ENCODE measurements around the gene ANTXR1.

ANTXR1 gene

GRCh38 chr2:69131983-69132675 is 119.2 kb downstream of the ANTXR1 start:
- DNase-seq (ENCODE audit: low read depth): no peak
- TF ChIP-seq CTCF (IDR thresholded peaks at IDR 0.05; ENCODE audit: insufficient read depth, low read depth, low read length, missing control alignments): no peak
- no peak overlapping the region for H3K4me3 ChIP-seq (ENCODE audit: low read depth, low read length)

GRCh38 chr2:69132960-69133590 is 120.1 kb downstream of the ANTXR1 start:
- no peak for TF ChIP-seq CTCF (IDR thresholded peaks at IDR 0.05; ENCODE audit: insufficient read depth, low read depth, low read length, missing control alignments)
- no peak overlapping the region for H3K4me3 ChIP-seq (ENCODE audit: low read depth, low read length)
- DNase-seq (ENCODE audit: low read depth): no peak

- H3K4me3 ChIP-seq (ENCODE audit: low read depth, low read length): no peak overlapping the region
- no peak for TF ChIP-seq CTCF (IDR thresholded peaks at IDR 0.05; ENCODE audit: insufficient read depth, low read depth, low read length, missing control alignments)
- no peak for DNase-seq (ENCODE audit: low read depth)
Measured at GRCh38 chr2:69133898-69134297, 120.9 kb downstream of the ANTXR1 start.

- DNase-seq (ENCODE audit: low read depth): no peak
- no peak overlapping the region for H3K4me3 ChIP-seq (ENCODE audit: low read depth, low read length)
- no peak for TF ChIP-seq CTCF (IDR thresholded peaks at IDR 0.05; ENCODE audit: insufficient read depth, low read depth, low read length, missing control alignments)
Measured at GRCh38 chr2:69134306-69134945, 121.4 kb downstream of the ANTXR1 start.

- DNase-seq (ENCODE audit: low read depth): no peak
- no peak overlapping the region for H3K4me3 ChIP-seq (ENCODE audit: low read depth, low read length)
Measured at GRCh38 chr2:69138247-69138772, 125.3 kb downstream of the ANTXR1 start.

More at GRCh38 chr2:69138247-69138772, 125.3 kb downstream of the ANTXR1 start:
- no peak for TF ChIP-seq CTCF (IDR thresholded peaks at IDR 0.05; ENCODE audit: insufficient read depth, low read depth, low read length, missing control alignments)

All from GM12865 (cell line).